ENCODE data around the gene GRM1. TPM values are rescaled to one million over a fixed set of nuclear protein-coding genes. Genes with fewer than 3 reads are reported as not detected.

Gene GRM1
- total and polyA plus RNA-seq, 2 donors (not counting 1 experiment from before 2014, with no cell fraction given), result 0.17 TPM; not detected in 1

DNA sequence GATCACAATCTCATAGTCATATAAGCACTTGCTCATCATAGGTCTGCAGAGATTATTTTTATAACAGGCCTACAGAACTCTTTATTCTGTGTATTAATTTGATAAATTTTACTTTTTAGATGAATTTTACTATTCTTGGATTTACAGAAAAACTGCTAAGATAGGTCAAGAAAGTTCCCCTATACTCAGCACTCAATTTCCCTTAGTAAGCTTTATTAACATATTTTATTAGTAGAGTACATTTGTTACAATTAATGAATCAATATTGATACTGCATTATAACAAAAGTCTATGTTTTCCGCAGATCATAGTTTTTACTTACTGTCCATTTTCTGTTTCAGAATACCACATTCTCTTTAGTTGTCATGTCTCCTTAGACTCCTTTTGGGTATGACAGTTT is 148.9 kb downstream of the GRM1 start:
- no peak overlapping the region for H2AFZ ChIP-seq (ENCODE audit: low read length)
- H4K20me1 ChIP-seq (ENCODE audit: control insufficient read depth, extremely low read depth, insufficient read depth, low read length), result no peaks in the 10 kb centered on the region
- H3K9me3 ChIP-seq (ENCODE audit: control insufficient read depth, insufficient read depth, low read depth, low read length), result no peaks in the 10 kb centered on the region
- no peak overlapping the region for H3K4me2 ChIP-seq (ENCODE audit: extremely low read depth, insufficient read depth, low read length)
- H3K9ac ChIP-seq (ENCODE audit: insufficient read depth, low read length), result no peak overlapping the region
- H3K4me1 ChIP-seq (ENCODE audit: control insufficient read depth, extremely low read depth, insufficient read depth, low read length), result no peaks in the 10 kb centered on the region
- DNase-seq (ENCODE audit: low read depth in 2 of 2), result no peak
- H3K27ac ChIP-seq (ENCODE audit: insufficient read depth, low read length), result no peak overlapping the region
- H3K4me3 ChIP-seq (replicated peaks in 1 of 4; ENCODE audit: control extremely low read depth in 1 of 4, insufficient read depth in 1 of 4, low read depth in 3 of 4, low read length in 4 of 4), result no peak overlapping the region
- no peaks in the 10 kb centered on the region for H3K36me3 ChIP-seq (ENCODE audit: control insufficient read depth, insufficient read depth, low read length)
- no peaks in the 10 kb centered on the region for H3K27me3 ChIP-seq (ENCODE audit: control insufficient read depth, insufficient read depth, low read length)
- H3K79me2 ChIP-seq (ENCODE audit: control insufficient read depth, insufficient read depth, low read length), result no peaks in the 10 kb centered on the region
- TF ChIP-seq EZH2 (IDR thresholded peaks at IDR 0.05; ENCODE audit: low read length, missing control alignments), result no peak
- TF ChIP-seq, protein P1, sequence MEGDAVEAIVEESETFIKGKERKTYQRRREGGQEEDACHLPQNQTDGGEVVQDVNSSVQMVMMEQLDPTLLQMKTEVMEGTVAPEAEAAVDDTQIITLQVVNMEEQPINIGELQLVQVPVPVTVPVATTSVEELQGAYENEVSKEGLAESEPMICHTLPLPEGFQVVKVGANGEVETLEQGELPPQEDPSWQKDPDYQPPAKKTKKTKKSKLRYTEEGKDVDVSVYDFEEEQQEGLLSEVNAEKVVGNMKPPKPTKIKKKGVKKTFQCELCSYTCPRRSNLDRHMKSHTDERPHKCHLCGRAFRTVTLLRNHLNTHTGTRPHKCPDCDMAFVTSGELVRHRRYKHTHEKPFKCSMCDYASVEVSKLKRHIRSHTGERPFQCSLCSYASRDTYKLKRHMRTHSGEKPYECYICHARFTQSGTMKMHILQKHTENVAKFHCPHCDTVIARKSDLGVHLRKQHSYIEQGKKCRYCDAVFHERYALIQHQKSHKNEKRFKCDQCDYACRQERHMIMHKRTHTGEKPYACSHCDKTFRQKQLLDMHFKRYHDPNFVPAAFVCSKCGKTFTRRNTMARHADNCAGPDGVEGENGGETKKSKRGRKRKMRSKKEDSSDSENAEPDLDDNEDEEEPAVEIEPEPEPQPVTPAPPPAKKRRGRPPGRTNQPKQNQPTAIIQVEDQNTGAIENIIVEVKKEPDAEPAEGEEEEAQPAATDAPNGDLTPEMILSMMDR (conservative IDR thresholded peaks at IDR 0.05 in 1 of 2, IDR thresholded peaks at IDR 0.05 in 1 of 2; ENCODE audit: low read depth in 1 of 2, low read length in 2 of 2), result no peak

- Histone ChIP-seq H3K79me2 (ENCODE audit: control insufficient read depth, insufficient read depth, low read length) (no peaks in the 10 kb centered on the region), H3K4me2 (ENCODE audit: extremely low read depth, insufficient read depth, low read length) (no peak overlapping the region), H3K27ac (ENCODE audit: insufficient read depth, low read length) (no peak overlapping the region), H3K9ac (ENCODE audit: insufficient read depth, low read length) (no peak overlapping the region), H2AFZ (ENCODE audit: low read length) (no peak overlapping the region), H3K4me1 (ENCODE audit: control insufficient read depth, extremely low read depth, insufficient read depth, low read length) (no peaks in the 10 kb centered on the region), H4K20me1 (ENCODE audit: control insufficient read depth, extremely low read depth, insufficient read depth, low read length) (no peaks in the 10 kb centered on the region), H3K4me3 (replicated peaks in 1 of 4; ENCODE audit: control extremely low read depth in 1 of 4, insufficient read depth in 1 of 4, low read depth in 3 of 4, low read length in 4 of 4) (no peak overlapping the region), H3K27me3 (ENCODE audit: control insufficient read depth, insufficient read depth, low read length) (no peaks in the 10 kb centered on the region), H3K9me3 (ENCODE audit: control insufficient read depth, insufficient read depth, low read depth, low read length) (no peaks in the 10 kb centered on the region), H3K36me3 (ENCODE audit: control insufficient read depth, insufficient read depth, low read length) (no peaks in the 10 kb centered on the region)
- DNase-seq (ENCODE audit: low read depth in 2 of 2), result no peak
- TF ChIP-seq, protein P1 (conservative IDR thresholded peaks at IDR 0.05 in 1 of 2, IDR thresholded peaks at IDR 0.05 in 1 of 2; ENCODE audit: low read depth in 1 of 2, low read length in 2 of 2), result no peak
- no peak for TF ChIP-seq EZH2 (IDR thresholded peaks at IDR 0.05; ENCODE audit: low read length, missing control alignments)
Measured at GRCh38 chr6:146183831-146184230, 155.0 kb downstream of the GRM1 start.

DNA sequence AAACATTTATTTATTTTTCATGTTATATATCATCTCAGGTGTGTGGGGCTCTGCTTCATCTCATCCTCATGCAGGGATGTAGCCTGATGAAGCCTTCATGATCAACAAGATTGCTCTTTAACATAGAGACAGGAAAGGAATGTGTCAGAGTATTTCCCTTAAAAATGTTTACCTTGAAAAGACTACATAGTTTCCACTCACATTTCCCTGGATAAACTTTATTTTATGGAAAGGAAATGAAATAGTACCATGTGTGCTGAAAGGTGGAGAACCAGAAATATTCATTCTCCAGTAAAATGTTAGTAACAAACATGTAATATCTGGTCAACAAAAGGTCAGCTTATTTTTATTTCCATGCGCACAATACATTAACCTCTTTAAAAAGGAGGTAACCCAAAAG is 155.8 kb downstream of the GRM1 start:
- Histone ChIP-seq H3K27ac (ENCODE audit: insufficient read depth, low read length) (no peak overlapping the region), H3K27me3 (ENCODE audit: control insufficient read depth, insufficient read depth, low read length) (no peaks in the 10 kb centered on the region), H3K79me2 (ENCODE audit: control insufficient read depth, insufficient read depth, low read length) (no peaks in the 10 kb centered on the region), H2AFZ (ENCODE audit: low read length) (no peak overlapping the region), H3K9me3 (ENCODE audit: control insufficient read depth, insufficient read depth, low read depth, low read length) (no peaks in the 10 kb centered on the region), H3K36me3 (ENCODE audit: control insufficient read depth, insufficient read depth, low read length) (no peaks in the 10 kb centered on the region), H4K20me1 (ENCODE audit: control insufficient read depth, extremely low read depth, insufficient read depth, low read length) (no peaks in the 10 kb centered on the region), H3K4me2 (ENCODE audit: extremely low read depth, insufficient read depth, low read length) (no peak overlapping the region), H3K4me1 (ENCODE audit: control insufficient read depth, extremely low read depth, insufficient read depth, low read length) (no peaks in the 10 kb centered on the region), H3K4me3 (replicated peaks in 1 of 4; ENCODE audit: control extremely low read depth in 1 of 4, insufficient read depth in 1 of 4, low read depth in 3 of 4, low read length in 4 of 4) (no peak overlapping the region), H3K9ac (ENCODE audit: insufficient read depth, low read length) (no peak overlapping the region)
- TF ChIP-seq, protein P1 (conservative IDR thresholded peaks at IDR 0.05 in 1 of 2, IDR thresholded peaks at IDR 0.05 in 1 of 2; ENCODE audit: low read depth in 1 of 2, low read length in 2 of 2), result no peak
- no peak for TF ChIP-seq EZH2 (IDR thresholded peaks at IDR 0.05; ENCODE audit: low read length, missing control alignments)
- no peak for DNase-seq (ENCODE audit: low read depth in 2 of 2)
